Breast epithelium (tissue), 3 donors: ENCODE data around the gene IQCN.

Experiments
- POLR2A ChIP-seq: fragments of 450-650 bp; IDR thresholded peaks from one replicate; pipeline ENCODE4 v1.6.1; 2016; ENCODE audit warnings: antibody characterized with exemption, mild to moderate bottlenecking, moderate library complexity
- POLR2AphosphoS5 ChIP-seq, 3 donors: sonication (generic); formaldehyde crosslinking; IDR thresholded peaks; one replicate each; pipeline ENCODE4 v1.6.1; 2017; ENCODE audit warnings: antibody characterized with exemption in 3 of 3
- TF ChIP-seq, protein P1 (sequence below), 3 donors: fragments of 450-650 bp; IDR thresholded peaks; one replicate each; pipeline ENCODE4 v1.5.1; 2016 to 2017; ENCODE audit warnings: antibody characterized with exemption in 3 of 3, mild to moderate bottlenecking in 3 of 3, moderate library complexity in 3 of 3

DNA sequence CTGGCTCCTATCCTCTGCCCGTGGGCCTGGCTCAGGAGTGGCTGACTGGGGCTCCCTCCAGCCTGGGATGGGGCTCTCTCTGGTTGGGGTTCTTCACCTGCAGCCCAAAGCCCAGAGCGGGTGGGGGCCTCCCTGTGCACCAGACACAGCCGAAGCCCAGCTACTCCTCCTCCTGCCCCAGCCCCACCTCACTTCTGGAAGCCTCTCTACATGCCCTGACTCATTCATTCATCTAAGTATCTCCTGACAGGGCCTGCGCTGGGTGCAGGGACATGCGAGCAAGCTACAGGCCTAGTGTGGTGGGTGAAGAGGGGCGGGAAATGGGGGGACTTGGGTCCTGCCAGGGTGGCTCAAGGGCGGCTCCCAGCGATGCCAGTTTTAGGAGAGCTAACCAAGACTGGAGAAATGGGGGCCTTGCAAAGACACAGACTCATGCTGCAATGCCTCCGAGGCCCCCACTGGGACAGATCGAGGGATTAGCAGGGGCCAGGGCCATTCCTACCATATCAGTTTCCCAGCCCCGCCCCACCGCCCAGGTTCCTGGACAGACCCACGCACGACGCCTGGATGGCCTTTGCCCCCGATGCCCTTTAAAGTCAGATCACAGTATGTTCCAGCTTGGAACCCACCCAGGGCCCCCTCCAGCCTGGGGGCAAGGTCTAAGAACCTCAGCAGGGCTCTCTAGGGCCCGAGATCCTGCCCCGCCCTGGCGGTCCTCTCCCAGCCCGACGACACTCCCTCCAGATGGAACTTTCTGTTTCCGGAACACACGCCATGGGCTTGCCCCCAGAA is 36.1 kb upstream of the IQCN start:
- TF ChIP-seq, protein P1, sequence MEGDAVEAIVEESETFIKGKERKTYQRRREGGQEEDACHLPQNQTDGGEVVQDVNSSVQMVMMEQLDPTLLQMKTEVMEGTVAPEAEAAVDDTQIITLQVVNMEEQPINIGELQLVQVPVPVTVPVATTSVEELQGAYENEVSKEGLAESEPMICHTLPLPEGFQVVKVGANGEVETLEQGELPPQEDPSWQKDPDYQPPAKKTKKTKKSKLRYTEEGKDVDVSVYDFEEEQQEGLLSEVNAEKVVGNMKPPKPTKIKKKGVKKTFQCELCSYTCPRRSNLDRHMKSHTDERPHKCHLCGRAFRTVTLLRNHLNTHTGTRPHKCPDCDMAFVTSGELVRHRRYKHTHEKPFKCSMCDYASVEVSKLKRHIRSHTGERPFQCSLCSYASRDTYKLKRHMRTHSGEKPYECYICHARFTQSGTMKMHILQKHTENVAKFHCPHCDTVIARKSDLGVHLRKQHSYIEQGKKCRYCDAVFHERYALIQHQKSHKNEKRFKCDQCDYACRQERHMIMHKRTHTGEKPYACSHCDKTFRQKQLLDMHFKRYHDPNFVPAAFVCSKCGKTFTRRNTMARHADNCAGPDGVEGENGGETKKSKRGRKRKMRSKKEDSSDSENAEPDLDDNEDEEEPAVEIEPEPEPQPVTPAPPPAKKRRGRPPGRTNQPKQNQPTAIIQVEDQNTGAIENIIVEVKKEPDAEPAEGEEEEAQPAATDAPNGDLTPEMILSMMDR (IDR thresholded peaks at IDR 0.05) = no peak
- TF ChIP-seq POLR2A = no peak
- no peak for TF ChIP-seq POLR2AphosphoS5 (IDR thresholded peaks at IDR 0.05)
